HepG2 (cell line): ENCODE results near the gene SLC2A11. TPM values are rescaled to one million over a fixed set of nuclear protein-coding genes. Genes with fewer than 3 reads are reported as not detected.

Experiments
- AKNA ChIP-seq: sonication (generic); formaldehyde crosslinking; IDR thresholded peaks from 2 replicates; pipeline ENCODE4 v1.4.0; 2020; ENCODE audit warnings: missing genetic modification reagents, borderline replicate concordance
- CHCHD3 ChIP-seq: sonication (generic); formaldehyde crosslinking; IDR thresholded peaks from 2 replicates; pipeline ENCODE4 v1.8.0; 2022; ENCODE audit warnings: mild to moderate bottlenecking, missing genetic modification reagents, moderate library complexity
- FOXK1 ChIP-seq: sonication (generic); formaldehyde crosslinking; IDR thresholded peaks from 2 replicates; pipeline ENCODE4 v1.4.0; 2020; ENCODE audit warnings: low read depth, missing genetic modification reagents, borderline replicate concordance
- GLMP ChIP-seq: sonication (generic); formaldehyde crosslinking; IDR thresholded peaks from 2 replicates; pipeline ENCODE4 v1.9.0; 2021; ENCODE audit warnings: missing genetic modification reagents, mild to moderate bottlenecking, borderline replicate concordance
- HDAC2 ChIP-seq: sonication (generic); formaldehyde crosslinking; IDR thresholded peaks from 2 replicates; pipeline ENCODE4 v1.4.0; 2020; ENCODE audit warnings: missing genetic modification reagents
- KLF15 ChIP-seq: sonication (generic); formaldehyde crosslinking; IDR thresholded peaks from 2 replicates; pipeline ENCODE4 v1.8.1; 2023; ENCODE audit warnings: borderline replicate concordance, mild to moderate bottlenecking, inconsistent platforms, missing genetic modification reagents, mixed read lengths
- SKIL ChIP-seq: sonication (generic); formaldehyde crosslinking; IDR thresholded peaks from 2 replicates; pipeline ENCODE4 v1.8.0; 2022; ENCODE audit warnings: missing genetic modification reagents, mild to moderate bottlenecking, moderate library complexity, borderline replicate concordance
- TFE3 ChIP-seq: IDR thresholded peaks from 2 replicates; pipeline ENCODE4 v1.6.1; 2016
- ZBTB26 ChIP-seq: IDR thresholded peaks from 2 replicates; pipeline ENCODE4 v1.6.1; 2016; ENCODE audit warnings: missing compliant biosample characterization, missing genetic modification reagents, borderline replicate concordance
- ZC3H4 ChIP-seq: sonication (generic); formaldehyde crosslinking; IDR thresholded peaks from 2 replicates; pipeline ENCODE4 v1.4.0; 2020; ENCODE audit warnings: missing genetic modification reagents, borderline replicate concordance
- ZNF12 ChIP-seq: sonication (generic); formaldehyde crosslinking; IDR thresholded peaks from 2 replicates; pipeline ENCODE4 v1.5.0; 2020; ENCODE audit warnings: missing genetic modification reagents
- ZNF329 ChIP-seq: sonication (generic); formaldehyde crosslinking; IDR thresholded peaks from 2 replicates; pipeline ENCODE4 v1.9.0; 2021; ENCODE audit warnings: low read depth, mild to moderate bottlenecking, missing genetic modification reagents
- ZNF331 ChIP-seq: sonication (generic); formaldehyde crosslinking; IDR thresholded peaks from 2 replicates; pipeline ENCODE4 v1.4.0; 2020; ENCODE audit warnings: missing genetic modification reagents
- ZNF354B ChIP-seq: sonication (generic); formaldehyde crosslinking; IDR thresholded peaks from 2 replicates; pipeline ENCODE4 v1.8.0; 2022; ENCODE audit warnings: mild to moderate bottlenecking, missing genetic modification reagents
- ZSCAN12 ChIP-seq: sonication (generic); formaldehyde crosslinking; IDR thresholded peaks from 2 replicates; pipeline ENCODE4 v1.9.0; 2021; ENCODE audit warnings: mild to moderate bottlenecking, missing genetic modification reagents
- ZZZ3 ChIP-seq: sonication (generic); formaldehyde crosslinking; IDR thresholded peaks from 2 replicates; pipeline ENCODE4 v1.4.0; 2020; ENCODE audit warnings: missing genetic modification reagents, mild to moderate bottlenecking, borderline replicate concordance
- polyA plus RNA-seq, 8 experiments: library from polyadenylated mRNA; depleted of rRNA in 3 of 8; stranded (reverse) in 7 of 8; unstranded in 1 of 8; fragments of >200 nt; fragmentation: Illumina TruSeq in 4 of 8; extraction: Trizol in 4 of 8; gene quantifications; 2 replicates each; pipeline versions ENCODE4 v1.2.1 to v1.2.3, GENCODE V29; 2011 to 2016; ENCODE audit warnings: low read depth in 4 of 8, missing spikeins in 1 of 8, mixed read lengths in 1 of 8; ENCODE audit not compliant: insufficient read depth in 1 of 8
- total RNA-seq, 5 experiments: library from RNA; depleted of rRNA; stranded (reverse); fragments of >200 nt; fragmentation: Illumina TruSeq; extraction: Trizol; gene quantifications; 2 replicates each; pipeline ENCODE4 v1.2.3, GENCODE V29; 2016; ENCODE audit warnings: low read depth in 1 of 5

SLC2A11 gene
- total and polyA plus RNA-seq, 2 of the 13 experiments (the other 11 are each of a cell fraction or from before 2014, with no cell fraction given), result 15.2 to 15.4 TPM

- TF ChIP-seq SKIL (CRISPR knock-in tag) (no peak), HDAC2 (peak; percentile 38; the same call in 1 of the 2 replicates), ZSCAN12 (CRISPR knock-in tag) (no peak), CHCHD3 (CRISPR knock-in tag) (no peak), GLMP (no peak), ZNF354B (CRISPR knock-in tag) (no peak), ZBTB26 (no peak), ZNF12 (CRISPR knock-in tag) (no peak), ZNF331 (CRISPR knock-in tag) (no peak), ZC3H4 (0 out of 2 replicates have a peak, but pooled peaks have one; percentile 10), KLF15 (CRISPR knock-in tag) (no peak), ZZZ3 (CRISPR knock-in tag) (no peak), TFE3 (CRISPR knock-in tag) (no peak), ZNF329 (CRISPR knock-in tag) (no peak; the same call in 1 of the 2 replicates), FOXK1 (CRISPR knock-in tag) (no peak), AKNA (CRISPR knock-in tag) (no peak)
Measured at GRCh38 chr22:23856721-23857605, 712 bp upstream of the SLC2A11 start (continued).
